Upper lobe of left lung (tissue), 4 donors: Measurements from ENCODE around the gene TMEM187.

ENCODE experiments used
- CTCF ChIP-seq, 6 experiments: fragments of 450-650 bp in 4 of 6; fragments of 200-600 bp in 2 of 6; sonication (generic) in 2 of 6; IDR thresholded peaks; one replicate each; pipeline ENCODE4 v1.5.1; 2016 to 2019; ENCODE audit warnings: antibody characterized with exemption in 6 of 6
- EP300 ChIP-seq, 4 donors: sonication (generic); formaldehyde crosslinking; IDR thresholded peaks; one replicate each; pipeline ENCODE4 v1.5.1; 2017; ENCODE audit warnings: antibody characterized with exemption in 4 of 4, control low read depth in 2 of 4
- POLR2A ChIP-seq, 4 donors: fragments of 450-650 bp; IDR thresholded peaks; one replicate each; pipeline ENCODE4 v1.5.1; 2016 to 2017; ENCODE audit warnings: antibody characterized with exemption in 4 of 4, mild to moderate bottlenecking in 2 of 4
- POLR2AphosphoS5 ChIP-seq, 2 donors: sonication (generic); formaldehyde crosslinking; IDR thresholded peaks; one replicate each; pipeline ENCODE4 v1.5.1; 2017; ENCODE audit warnings: antibody characterized with exemption in 2 of 2

GRCh38 chrX:153971124-153971449 is 1.5 kb upstream of the TMEM187 start:
- TF ChIP-seq CTCF (IDR thresholded peaks at IDR 0.05) (no peak), EP300 (IDR thresholded peaks at IDR 0.05) (no peak), POLR2AphosphoS5 (IDR thresholded peaks at IDR 0.05) (peak; percentile 35 to 50), POLR2A (IDR thresholded peaks at IDR 0.05) (peak in 2 of 4 donors; percentile 49 to 75)
